Measurements from ENCODE around the gene KCNIP2. TPM values are rescaled to one million over a fixed set of nuclear protein-coding genes. Genes with fewer than 3 reads are reported as not detected.

The KCNIP2 gene
- total RNA-seq, 1 experiment from 2014 or later: 0.58 TPM

DNA sequence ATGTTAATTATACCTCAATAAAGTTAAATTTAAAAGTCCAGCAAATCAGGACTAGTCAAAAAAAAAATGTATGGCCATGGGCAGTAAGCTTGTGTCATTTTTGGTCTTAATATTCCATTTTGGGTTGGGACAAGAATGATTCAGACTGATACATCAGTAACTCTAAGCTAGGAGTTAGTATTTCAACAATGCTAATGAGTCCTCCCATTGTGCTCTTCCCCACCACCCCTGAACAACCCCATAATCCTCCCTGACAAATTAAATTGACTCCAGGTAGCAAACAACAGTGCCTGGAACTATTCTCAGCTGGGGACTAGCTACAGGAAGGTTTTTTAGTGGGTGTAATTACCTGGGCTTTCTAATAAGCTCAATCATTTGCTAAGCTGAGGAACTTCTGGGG is 30.7 kb upstream of the KCNIP2 start:
- Histone ChIP-seq H3K9me3 (replicated peaks) (no peaks in the 10 kb centered on the region), H3K27ac (no peak overlapping the region), H3K36me3 (no peaks in the 10 kb centered on the region), H3K27me3 (replicated peaks) (no peaks in the 10 kb centered on the region), H3K4me1 (replicated peaks) (peaks cover 4% of the 10 kb centered on the region), H3K4me3 (no peak overlapping the region)
- DNase-seq (ENCODE audit: low read depth in 1 of 2, low spot score in 2 of 2): no peak

DNA sequence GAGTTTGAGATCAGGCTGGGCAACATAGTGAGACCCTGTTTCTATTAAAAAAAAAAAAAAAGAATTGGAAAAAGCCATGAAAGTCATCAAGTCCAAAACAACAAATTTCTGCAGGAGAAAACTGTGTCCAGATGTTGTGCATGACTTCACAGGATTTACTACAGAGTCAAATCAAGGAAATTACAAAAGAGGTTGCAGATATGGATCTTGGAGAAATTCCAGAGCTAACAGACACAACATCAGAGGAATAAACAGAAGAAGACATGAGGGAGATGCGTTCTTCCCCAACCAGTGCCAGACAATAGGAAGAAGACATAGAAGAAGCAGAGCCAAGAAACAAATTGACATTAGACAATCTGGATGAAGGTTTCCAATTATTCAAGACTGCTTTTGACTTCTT is 24.3 kb upstream of the KCNIP2 start:
- DNase-seq (ENCODE audit: low read depth in 1 of 2, low spot score in 2 of 2): no peak

GRCh38 chr10:101859530-101859929 is 15.9 kb upstream of the KCNIP2 start:
- Histone ChIP-seq H3K9me3 (replicated peaks) (no peaks in the 10 kb centered on the region), H3K4me1 (replicated peaks) (no peaks in the 10 kb centered on the region), H3K36me3 (no peaks in the 10 kb centered on the region), H3K27me3 (replicated peaks) (no peaks in the 10 kb centered on the region), H3K27ac (no peak overlapping the region), H3K4me3 (no peak overlapping the region)
- no peak for DNase-seq (ENCODE audit: low read depth in 1 of 2, low spot score in 2 of 2)

More for the DNA sequence above, 24.3 kb upstream of the KCNIP2 start:
- H3K4me1 ChIP-seq (replicated peaks): no peaks in the 10 kb centered on the region
- H3K4me3 ChIP-seq: no peak overlapping the region
- no peak overlapping the region for H3K27ac ChIP-seq
- no peaks in the 10 kb centered on the region for H3K27me3 ChIP-seq (replicated peaks)
- H3K9me3 ChIP-seq (replicated peaks): no peaks in the 10 kb centered on the region
- H3K36me3 ChIP-seq: no peaks in the 10 kb centered on the region

DNA sequence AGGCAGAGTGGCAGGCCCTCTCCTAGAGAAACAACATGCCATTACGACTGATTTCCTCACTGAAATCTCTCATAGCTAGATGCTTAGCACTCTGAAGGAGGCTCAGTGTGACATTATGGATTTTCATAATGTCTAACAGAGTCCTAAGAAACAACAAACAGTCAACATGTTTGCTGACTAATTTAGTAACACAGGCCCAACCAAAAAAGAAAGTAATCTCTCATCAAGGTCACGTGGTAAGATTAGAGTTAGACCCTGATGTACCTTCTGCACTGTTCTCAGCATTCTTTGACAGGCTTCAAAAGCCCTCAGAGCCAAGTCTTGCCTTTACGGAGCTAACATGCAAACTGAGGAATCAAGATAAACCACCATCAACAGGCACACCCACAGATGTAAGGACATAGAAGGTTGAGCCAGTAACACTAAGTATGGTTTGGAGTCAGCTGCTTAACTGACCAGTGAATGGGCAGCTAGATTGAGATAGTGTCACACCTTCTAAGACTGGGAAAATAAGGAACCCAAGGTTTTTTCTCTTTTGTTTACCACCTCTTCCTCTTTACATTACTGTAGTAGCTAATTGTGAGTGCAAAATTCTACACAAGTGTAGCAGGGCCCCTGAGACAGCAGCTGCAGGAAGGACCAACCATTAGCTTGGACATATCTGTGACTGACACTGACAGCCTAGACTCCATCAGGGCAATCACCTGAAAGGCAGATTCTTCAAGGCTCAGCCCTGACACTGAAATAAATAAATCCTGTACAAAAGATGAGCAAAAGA is 15.3 kb upstream of the KCNIP2 start:
- DNase-seq (ENCODE audit: low read depth in 1 of 2, low spot score in 2 of 2): no peak
- Histone ChIP-seq H3K27me3 (replicated peaks) (no peaks in the 10 kb centered on the region), H3K36me3 (no peaks in the 10 kb centered on the region)

GRCh38 chr10:101857802-101858476 is 14.3 kb upstream of the KCNIP2 start:
- Histone ChIP-seq H3K36me3 (no peaks in the 10 kb centered on the region), H3K9me3 (replicated peaks) (no peaks in the 10 kb centered on the region), H3K4me1 (replicated peaks) (no peaks in the 10 kb centered on the region), H3K4me3 (no peak overlapping the region), H3K27me3 (replicated peaks) (no peaks in the 10 kb centered on the region), H3K27ac (no peak overlapping the region)
- no peak for DNase-seq (ENCODE audit: low read depth in 1 of 2, low spot score in 2 of 2)

More for the DNA sequence above, 15.3 kb upstream of the KCNIP2 start:
- Histone ChIP-seq H3K9me3 (replicated peaks) (no peaks in the 10 kb centered on the region), H3K27ac (no peak overlapping the region), H3K4me3 (no peak overlapping the region), H3K4me1 (replicated peaks) (no peaks in the 10 kb centered on the region)

GRCh38 chr10:101856626-101857025 is 13.0 kb upstream of the KCNIP2 start:
- Histone ChIP-seq H3K4me1 (replicated peaks) (no peaks in the 10 kb centered on the region), H3K27me3 (replicated peaks) (no peaks in the 10 kb centered on the region), H3K4me3 (no peak overlapping the region), H3K36me3 (no peaks in the 10 kb centered on the region), H3K9me3 (replicated peaks) (no peaks in the 10 kb centered on the region), H3K27ac (no peak overlapping the region)
- DNase-seq (ENCODE audit: low read depth in 1 of 2, low spot score in 2 of 2): no peak

DNA sequence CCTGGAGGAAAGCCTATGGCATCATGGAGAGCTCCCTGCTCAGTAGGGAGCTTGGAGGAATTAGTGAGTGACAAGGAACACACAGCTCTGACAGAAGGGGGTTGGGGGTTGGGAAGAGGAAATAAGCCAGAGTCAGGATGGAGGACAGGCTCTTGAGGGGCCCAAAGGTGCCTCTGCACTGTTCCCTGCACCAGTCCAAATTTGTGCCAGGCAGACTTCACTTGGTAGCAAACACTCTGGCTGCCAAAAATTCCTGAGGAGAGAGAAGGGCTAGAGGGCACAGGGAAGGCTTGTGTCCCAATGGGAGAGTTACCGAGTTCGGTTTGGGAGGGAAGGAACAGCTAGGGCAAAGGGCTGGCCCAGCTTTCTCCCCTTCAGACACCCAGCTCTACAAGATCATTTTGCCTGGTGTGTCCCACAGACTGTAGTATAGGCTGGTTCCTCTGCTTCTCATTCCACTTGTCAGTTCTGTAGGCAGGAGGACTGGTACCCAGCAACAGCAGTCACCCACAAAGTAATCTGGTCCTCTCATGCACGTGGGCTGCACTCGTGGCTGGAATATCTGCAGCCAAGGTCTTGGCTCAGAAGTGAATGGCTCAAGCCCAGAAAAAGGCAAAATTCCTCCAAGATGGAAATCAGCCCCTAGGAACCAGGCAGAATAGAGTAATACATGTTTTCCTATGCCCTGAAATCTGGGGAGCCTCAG is 8.0 kb upstream of the KCNIP2 start:
- Histone ChIP-seq H3K27ac (no peak overlapping the region), H3K4me3 (no peak overlapping the region), H3K27me3 (replicated peaks) (no peaks in the 10 kb centered on the region), H3K36me3 (no peaks in the 10 kb centered on the region), H3K9me3 (replicated peaks) (no peaks in the 10 kb centered on the region), H3K4me1 (replicated peaks) (no peaks in the 10 kb centered on the region)
- no peak for DNase-seq (ENCODE audit: low read depth in 1 of 2, low spot score in 2 of 2)

- no peaks in the 10 kb centered on the region for H3K9me3 ChIP-seq (replicated peaks)
- no peak for DNase-seq (ENCODE audit: low read depth in 1 of 2, low spot score in 2 of 2)
- H3K36me3 ChIP-seq: no peaks in the 10 kb centered on the region
- no peaks in the 10 kb centered on the region for H3K4me1 ChIP-seq (replicated peaks)
- no peaks in the 10 kb centered on the region for H3K27me3 ChIP-seq (replicated peaks)
- no peak overlapping the region for H3K4me3 ChIP-seq
- H3K27ac ChIP-seq: no peak overlapping the region
Observed at GRCh38 chr10:101850749-101851148, 7.1 kb upstream of the KCNIP2 start.

GRCh38 chr10:101848894-101849351 is 5.3 kb upstream of the KCNIP2 start:
- no peaks in the 10 kb centered on the region for H3K9me3 ChIP-seq (replicated peaks)
- no peaks in the 10 kb centered on the region for H3K27me3 ChIP-seq (replicated peaks)
- H3K27ac ChIP-seq: no peak overlapping the region
- no peak overlapping the region for H3K4me3 ChIP-seq
- DNase-seq (ENCODE audit: low read depth in 1 of 2, low spot score in 2 of 2): no peak
- no peaks in the 10 kb centered on the region for H3K36me3 ChIP-seq
- H3K4me1 ChIP-seq (replicated peaks): no peaks in the 10 kb centered on the region

GRCh38 chr10:101848408-101848807 is 4.8 kb upstream of the KCNIP2 start:
- H3K9me3 ChIP-seq (replicated peaks): no peaks in the 10 kb centered on the region
- no peak for DNase-seq (ENCODE audit: low read depth in 1 of 2, low spot score in 2 of 2)

DNA sequence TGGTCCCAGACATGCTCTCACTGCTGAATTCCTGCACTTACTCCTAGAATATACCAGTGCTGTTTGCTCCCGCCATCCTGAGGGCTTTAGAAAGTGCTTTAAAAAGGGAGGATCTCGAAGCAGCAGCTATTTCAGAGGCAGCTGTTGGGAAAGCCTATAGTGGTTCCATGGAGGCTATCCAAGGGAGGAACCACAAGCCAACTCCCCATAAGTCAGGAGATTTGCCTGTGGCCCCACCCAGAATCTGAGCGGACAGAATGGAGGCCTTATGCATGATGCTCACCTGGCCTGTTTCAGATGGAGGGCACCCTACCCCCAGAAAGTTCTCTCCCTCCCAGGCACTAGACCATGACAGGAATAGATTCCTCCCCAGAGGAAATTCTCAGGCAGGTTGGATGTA is 2.3 kb upstream of the KCNIP2 start:
- Histone ChIP-seq H3K36me3 (no peaks in the 10 kb centered on the region), H3K4me1 (replicated peaks) (peaks cover 7% of the 10 kb centered on the region), H3K9me3 (replicated peaks) (no peaks in the 10 kb centered on the region), H3K4me3 (no peak overlapping the region), H3K27ac (no peak overlapping the region), H3K27me3 (replicated peaks) (no peaks in the 10 kb centered on the region)
- DNase-seq (ENCODE audit: low read depth in 1 of 2, low spot score in 2 of 2): no peak

More at GRCh38 chr10:101848408-101848807, 4.8 kb upstream of the KCNIP2 start:
- Histone ChIP-seq H3K4me3 (no peak overlapping the region), H3K36me3 (no peaks in the 10 kb centered on the region), H3K4me1 (replicated peaks) (no peaks in the 10 kb centered on the region), H3K27ac (no peak overlapping the region), H3K27me3 (replicated peaks) (no peaks in the 10 kb centered on the region)

- H3K36me3 ChIP-seq: no peaks in the 10 kb centered on the region
- peaks cover 15% of the 10 kb centered on the region for H3K4me1 ChIP-seq (replicated peaks)
- H3K9me3 ChIP-seq (replicated peaks): no peaks in the 10 kb centered on the region
- DNase-seq (ENCODE audit: low read depth in 1 of 2, low spot score in 2 of 2): no peak
- H3K4me3 ChIP-seq: no peak overlapping the region
- no peaks in the 10 kb centered on the region for H3K27me3 ChIP-seq (replicated peaks)
- H3K27ac ChIP-seq: no peak overlapping the region
Observed at GRCh38 chr10:101841826-101842225, 1.8 kb downstream of the KCNIP2 start.

DNA sequence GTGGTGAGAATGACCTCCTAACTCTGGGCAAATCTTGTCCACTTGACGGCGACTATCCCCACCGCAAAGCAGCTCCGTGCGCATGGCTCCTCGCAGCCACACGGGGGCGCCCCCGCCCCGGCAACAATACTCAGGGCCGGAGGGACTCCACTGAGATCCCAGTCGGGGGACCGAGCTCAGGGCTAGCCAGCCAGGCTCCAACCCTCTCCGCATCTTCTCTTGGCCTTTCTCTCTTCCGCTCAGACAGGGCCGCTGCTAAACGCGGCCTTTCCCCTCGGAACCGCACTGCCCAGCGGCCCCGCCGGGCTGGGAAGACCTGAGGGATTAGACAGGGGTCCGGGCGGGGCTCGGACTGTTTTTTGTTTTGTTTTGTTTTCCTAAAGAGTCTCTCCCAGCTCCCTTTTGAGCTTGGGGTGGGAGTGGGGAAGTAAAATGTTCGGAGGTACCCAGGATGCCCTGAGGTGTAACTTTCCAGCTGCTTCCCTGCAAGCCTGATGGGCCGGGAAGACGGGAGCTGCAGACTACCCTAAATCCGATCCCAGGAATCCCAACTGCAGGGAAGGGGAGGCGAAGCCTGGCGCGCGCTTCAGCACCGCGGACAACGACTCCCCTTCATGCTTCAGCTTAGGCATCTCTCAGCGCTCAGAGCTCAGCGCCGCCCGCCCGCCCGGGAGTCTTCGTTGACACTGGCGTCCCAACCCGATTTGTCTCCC is 2.7 kb downstream of the KCNIP2 start:
- Histone ChIP-seq H3K27me3 (replicated peaks) (no peaks in the 10 kb centered on the region), H3K4me1 (replicated peaks) (peaks cover 15% of the 10 kb centered on the region), H3K4me3 (peak overlapping the region; percentile 22), H3K27ac (no peak overlapping the region), H3K9me3 (replicated peaks) (no peaks in the 10 kb centered on the region), H3K36me3 (no peaks in the 10 kb centered on the region)
- peak; percentile 85 for DNase-seq (ENCODE audit: low read depth in 1 of 2, low spot score in 2 of 2)
